22Rv1 (cell line): Measurements from ENCODE around the gene TGFBI.

ENCODE experiments used
- CTCF ChIP-seq: fragments of 450-650 bp; IDR thresholded peaks from 2 replicates; pipeline ENCODE4 v1.5.1; 2017; ENCODE audit warnings: mild to moderate bottlenecking
- ZFX ChIP-seq: fragments of 450-650 bp; IDR thresholded peaks from 2 replicates; pipeline ENCODE4 v1.6.1; 2017; ENCODE audit warnings: antibody characterized with exemption, borderline replicate concordance

GRCh38 chr5:136014049-136015002 is 14.5 kb upstream of the TGFBI start:
- TF ChIP-seq CTCF, result no peak
- TF ChIP-seq ZFX, result no peak
